NCI-H1694 (cell line): Measurements from ENCODE around the gene MAP4K3.
A peak's percentile ranks its signal among the peaks of the same experiment; 100 is the strongest.

Experiments used
- DNase-seq: peaks from one replicate; lab custom pipeline; 2025; lab: John Stamatoyannopoulos, UW

MAP4K3 gene

GRCh38 chr2:39436592-39437521 is at the start of gene MAP4K3:
Gene MAP4K3 (minus strand): TSS chr2:39437285. CDS start chr2:39436987, 298 bp downstream.
- DNase-seq = peak; percentile 90

- no peak for DNase-seq
Measured at GRCh38 chr2:39486071-39486470, 49.0 kb upstream of the MAP4K3 start.

GRCh38 chr2:39484620-39485495 is 47.8 kb upstream of the MAP4K3 start:
- DNase-seq = peak; percentile 27

GRCh38 chr2:39484206-39484605 is 47.1 kb upstream of the MAP4K3 start:
- no peak for DNase-seq

GRCh38 chr2:39483534-39483933 is 46.4 kb upstream of the MAP4K3 start:
- DNase-seq = no peak

DNA sequence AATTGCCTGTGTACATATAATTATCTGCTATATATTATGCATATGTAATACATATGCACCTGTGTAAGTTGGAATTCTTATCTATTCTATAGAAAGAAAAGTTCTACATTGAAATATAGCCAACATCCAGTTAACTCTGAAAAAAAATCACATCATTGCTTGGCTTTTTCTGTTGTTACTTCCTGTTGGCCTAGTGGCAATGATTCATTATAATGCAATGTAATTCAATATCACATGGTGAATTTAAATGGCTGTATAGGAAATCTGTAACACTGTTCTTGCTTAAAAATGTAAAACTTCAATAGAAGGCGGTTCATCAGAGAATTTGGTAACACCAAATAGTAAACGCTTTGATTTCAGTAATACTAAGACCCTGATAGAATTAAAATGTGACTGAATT is 44.5 kb upstream of the MAP4K3 start:
- DNase-seq = no peak

- DNase-seq = no peak
Measured at GRCh38 chr2:39479696-39480095, 42.6 kb upstream of the MAP4K3 start.

- DNase-seq = no peak
Measured at GRCh38 chr2:39479053-39479670, 42.1 kb upstream of the MAP4K3 start.

GRCh38 chr2:39476524-39476923 is 39.4 kb upstream of the MAP4K3 start:
- no peak for DNase-seq

DNA sequence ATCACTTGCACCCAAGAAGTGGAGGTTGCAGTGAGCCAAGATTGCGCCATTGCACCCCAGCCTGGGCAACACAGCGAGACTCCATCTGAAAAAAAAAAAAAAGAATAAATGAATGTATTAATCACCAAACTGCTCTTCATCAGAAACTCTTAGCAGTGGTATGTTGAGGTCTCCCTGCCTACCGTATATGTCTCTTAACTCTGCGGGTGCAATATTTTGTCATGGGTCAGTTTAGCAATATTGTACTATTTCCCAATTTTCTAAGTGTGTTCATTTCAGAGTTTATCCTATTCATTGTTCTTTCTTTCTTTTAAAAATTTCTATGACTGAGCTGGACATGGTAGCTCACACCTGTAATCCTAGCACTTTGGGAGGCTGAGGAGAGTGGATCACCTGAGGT is 37.9 kb upstream of the MAP4K3 start:
- no peak for DNase-seq

- DNase-seq = no peak
Measured at GRCh38 chr2:39470580-39470979, 33.5 kb upstream of the MAP4K3 start.

DNA sequence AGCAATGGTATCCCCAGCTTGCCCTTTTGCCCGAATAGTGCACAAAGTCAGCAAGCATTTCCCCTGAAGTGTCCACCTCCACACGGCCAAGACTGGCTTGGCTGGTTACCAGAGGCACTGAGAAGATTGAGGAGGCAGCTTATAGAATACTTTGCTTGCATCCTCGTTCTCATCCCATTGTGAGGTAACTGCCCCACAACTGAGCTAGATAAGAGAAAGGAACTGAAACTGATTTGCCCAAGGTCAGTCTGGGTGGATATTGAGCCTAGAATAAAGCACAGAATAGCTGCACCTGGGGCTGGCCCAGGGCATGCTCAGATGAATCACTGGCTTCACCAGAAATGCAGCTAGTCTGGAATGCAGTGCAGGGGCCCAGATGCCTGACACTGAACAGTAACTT is 32.7 kb upstream of the MAP4K3 start:
- DNase-seq = no peak

- DNase-seq = no peak
Measured at GRCh38 chr2:39468579-39469451, 31.7 kb upstream of the MAP4K3 start.

DNA sequence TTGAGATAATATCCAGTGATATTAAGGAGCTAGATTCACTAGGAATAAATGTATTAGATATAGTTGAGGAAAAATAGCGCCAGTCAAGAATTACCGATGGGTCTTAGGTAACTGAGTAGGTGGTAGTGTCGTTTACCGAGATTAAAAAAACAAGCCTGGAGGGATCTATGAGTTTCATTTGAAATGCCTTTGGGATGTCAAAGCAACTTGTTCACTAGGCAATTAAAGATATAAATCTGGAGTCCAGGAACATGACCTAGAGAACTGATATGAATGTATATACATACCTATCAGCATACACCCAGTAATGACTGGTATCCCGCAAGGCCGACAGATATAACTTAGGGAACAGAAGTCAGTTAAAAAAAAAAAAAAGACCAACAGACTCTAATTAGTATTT is 29.2 kb upstream of the MAP4K3 start:
- DNase-seq = no peak

- no peak for DNase-seq
Measured at GRCh38 chr2:39464864-39465263, 27.8 kb upstream of the MAP4K3 start.

DNA sequence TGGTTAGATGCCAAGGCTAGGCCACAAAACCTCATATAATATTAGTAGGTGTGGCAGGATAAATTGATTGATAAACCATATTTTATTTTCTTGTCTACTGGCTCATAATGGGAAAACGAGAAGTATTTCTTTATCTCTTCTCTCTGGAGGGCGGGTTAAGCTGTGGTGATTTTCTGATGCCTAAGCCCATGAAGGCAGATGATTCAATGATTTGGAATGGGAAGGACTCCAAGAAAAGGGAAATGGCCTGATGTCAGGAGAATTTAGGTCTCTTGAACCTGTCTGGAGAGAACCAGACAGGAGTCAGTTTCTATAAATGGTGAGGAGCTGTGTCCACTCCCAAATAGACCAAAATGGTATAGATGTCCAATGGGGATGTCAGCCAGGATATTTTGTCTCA is 18.7 kb upstream of the MAP4K3 start:
- no peak for DNase-seq

DNA sequence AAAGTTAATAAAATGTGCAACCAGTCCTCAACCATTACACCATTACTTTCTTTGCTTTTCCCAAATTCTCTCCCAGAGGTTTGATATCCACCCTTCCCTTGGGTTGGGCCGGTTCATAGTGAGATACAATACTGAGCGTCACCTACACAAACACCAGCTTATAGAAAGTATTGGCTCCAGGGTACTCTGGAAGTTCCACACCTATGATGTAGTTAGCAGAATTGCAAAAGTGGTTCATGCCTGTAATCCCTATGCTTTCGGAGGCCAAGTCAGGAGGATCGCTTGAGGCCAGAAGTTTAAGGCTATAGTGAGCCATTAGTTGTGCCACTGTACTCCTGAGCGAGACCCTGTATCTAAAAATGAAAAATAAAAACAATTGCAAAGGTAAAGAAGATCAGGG is 15.3 kb upstream of the MAP4K3 start:
- DNase-seq = no peak

- no peak for DNase-seq
Measured at GRCh38 chr2:39451954-39452353, 14.9 kb upstream of the MAP4K3 start.

- no peak for DNase-seq
Measured at GRCh38 chr2:39448169-39448502, 11.1 kb upstream of the MAP4K3 start.

- no peak for DNase-seq
Measured at GRCh38 chr2:39447266-39448168, 10.4 kb upstream of the MAP4K3 start.

- no peak for DNase-seq
Measured at GRCh38 chr2:39445934-39446333, 8.8 kb upstream of the MAP4K3 start.
